ENCODE results near the gene PIK3CD.

Gene PIK3CD

DNA sequence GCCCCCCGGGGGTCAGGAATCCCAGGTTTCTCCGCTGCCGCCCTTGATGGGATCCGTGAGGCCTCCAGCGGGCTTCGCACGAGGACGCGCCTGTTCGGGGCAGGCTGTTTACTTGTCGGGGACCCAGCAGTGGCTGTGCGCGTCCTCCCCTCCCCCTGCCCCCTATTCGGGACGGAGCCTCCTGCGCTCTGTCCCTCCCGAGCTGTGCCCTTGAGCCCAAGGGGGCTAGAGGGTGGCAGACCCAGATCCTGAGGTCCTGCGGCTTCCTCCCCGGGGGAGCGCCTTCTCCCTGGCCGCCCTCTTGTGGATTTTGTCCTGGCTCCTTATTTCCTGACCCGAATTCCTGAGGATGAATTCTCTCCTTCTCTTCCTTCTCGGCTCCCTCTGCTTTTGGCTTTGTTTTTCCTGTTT lies 38.4 kb downstream of the PIK3CD start:
- H3K27me3 ChIP-seq (ENCODE audit: control insufficient read depth, low read length): 0 out of 2 replicates have a peak, but pooled peaks cover 4% of the 10 kb centered on the region
- H3F3A ChIP-seq (ENCODE audit: control insufficient read depth, insufficient read depth): peaks cover 17% of the 10 kb centered on the region
- H3K4me1 ChIP-seq (ENCODE audit: control insufficient read depth, low read length): peaks cover 39% of the 10 kb centered on the region
- no peak overlapping the region for H3K4me2 ChIP-seq (ENCODE audit: low read length)
- no peak overlapping the region for H3K27ac ChIP-seq (ENCODE audit: low read depth, low read length)
- H3K9me3 ChIP-seq (ENCODE audit: control insufficient read depth, insufficient read depth, low read length): no peaks in the 10 kb centered on the region
- H3K9me2 ChIP-seq (replicated peaks; ENCODE audit: control insufficient read depth, low read length): no peaks in the 10 kb centered on the region
- no peak for TF ChIP-seq EZH2phosphoT487 (IDR thresholded peaks at IDR 0.05; ENCODE audit: borderline replicate concordance, low read length)
- TF ChIP-seq, protein P1, sequence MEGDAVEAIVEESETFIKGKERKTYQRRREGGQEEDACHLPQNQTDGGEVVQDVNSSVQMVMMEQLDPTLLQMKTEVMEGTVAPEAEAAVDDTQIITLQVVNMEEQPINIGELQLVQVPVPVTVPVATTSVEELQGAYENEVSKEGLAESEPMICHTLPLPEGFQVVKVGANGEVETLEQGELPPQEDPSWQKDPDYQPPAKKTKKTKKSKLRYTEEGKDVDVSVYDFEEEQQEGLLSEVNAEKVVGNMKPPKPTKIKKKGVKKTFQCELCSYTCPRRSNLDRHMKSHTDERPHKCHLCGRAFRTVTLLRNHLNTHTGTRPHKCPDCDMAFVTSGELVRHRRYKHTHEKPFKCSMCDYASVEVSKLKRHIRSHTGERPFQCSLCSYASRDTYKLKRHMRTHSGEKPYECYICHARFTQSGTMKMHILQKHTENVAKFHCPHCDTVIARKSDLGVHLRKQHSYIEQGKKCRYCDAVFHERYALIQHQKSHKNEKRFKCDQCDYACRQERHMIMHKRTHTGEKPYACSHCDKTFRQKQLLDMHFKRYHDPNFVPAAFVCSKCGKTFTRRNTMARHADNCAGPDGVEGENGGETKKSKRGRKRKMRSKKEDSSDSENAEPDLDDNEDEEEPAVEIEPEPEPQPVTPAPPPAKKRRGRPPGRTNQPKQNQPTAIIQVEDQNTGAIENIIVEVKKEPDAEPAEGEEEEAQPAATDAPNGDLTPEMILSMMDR (IDR thresholded peaks at IDR 0.05; ENCODE audit: low read depth, low read length, poor library complexity, severe bottlenecking): no peak
- H3K4me3 ChIP-seq (ENCODE audit: low read length): no peak overlapping the region
- peaks cover 44% of the 10 kb centered on the region for H3K79me2 ChIP-seq (ENCODE audit: control insufficient read depth, low read length)
- peaks cover 8% of the 10 kb centered on the region; the same call in 1 of the 2 replicates for H3K36me3 ChIP-seq (ENCODE audit: control insufficient read depth, low read length)
- H4K20me1 ChIP-seq (ENCODE audit: control insufficient read depth, insufficient read depth, low read depth, low read length): peaks cover 19% of the 10 kb centered on the region

DNA sequence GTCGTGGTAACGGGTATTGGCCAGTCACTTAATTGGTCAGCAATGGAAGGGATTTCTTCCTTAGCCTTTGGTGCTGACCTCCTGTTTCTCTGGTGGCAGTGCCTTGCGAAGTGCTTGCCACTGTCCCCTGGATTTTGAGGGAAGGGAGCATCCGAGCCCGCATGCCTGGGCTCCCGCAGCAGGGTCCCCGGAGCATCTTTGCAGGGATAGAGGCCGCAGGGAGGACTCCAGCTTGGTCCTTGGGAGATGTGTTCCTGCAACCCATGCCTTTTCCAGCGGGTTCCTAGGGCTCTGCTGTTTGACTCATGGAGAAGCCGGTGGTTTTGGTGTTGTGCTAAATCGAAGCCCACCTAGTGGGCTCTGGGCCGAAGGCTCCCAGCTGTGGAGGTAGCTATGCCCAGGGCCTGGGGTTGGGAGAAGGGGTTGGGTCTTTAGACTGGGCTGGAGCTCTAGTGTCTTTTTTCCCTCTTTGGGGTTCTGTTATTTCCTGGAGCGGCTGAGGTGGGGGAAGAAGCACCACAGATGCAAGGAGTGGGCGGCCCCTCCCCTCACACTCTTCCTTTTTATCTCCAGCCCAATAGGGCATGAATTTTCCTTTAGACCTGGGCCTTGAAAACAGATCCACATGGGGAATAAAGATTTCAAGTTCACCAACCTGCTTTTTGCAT lies 39.0 kb downstream of the PIK3CD start:
- H3K79me2 ChIP-seq (ENCODE audit: control insufficient read depth, low read length): peaks cover 41% of the 10 kb centered on the region
- H3F3A ChIP-seq (ENCODE audit: control insufficient read depth, insufficient read depth): peaks cover 13% of the 10 kb centered on the region
- peaks cover 33% of the 10 kb centered on the region for H3K4me1 ChIP-seq (ENCODE audit: control insufficient read depth, low read length)
- no peak overlapping the region for H3K27ac ChIP-seq (ENCODE audit: low read depth, low read length)
- peaks cover 19% of the 10 kb centered on the region for H4K20me1 ChIP-seq (ENCODE audit: control insufficient read depth, insufficient read depth, low read depth, low read length)
- H3K4me2 ChIP-seq (ENCODE audit: low read length): no peak overlapping the region
- H3K27me3 ChIP-seq (ENCODE audit: control insufficient read depth, low read length): 0 out of 2 replicates have a peak, but pooled peaks cover 4% of the 10 kb centered on the region
- H3K9me2 ChIP-seq (replicated peaks; ENCODE audit: control insufficient read depth, low read length): no peaks in the 10 kb centered on the region
- no peak overlapping the region for H3K4me3 ChIP-seq (ENCODE audit: low read length)
- H3K9me3 ChIP-seq (ENCODE audit: control insufficient read depth, insufficient read depth, low read length): no peaks in the 10 kb centered on the region
- peaks cover 8% of the 10 kb centered on the region; the same call in 1 of the 2 replicates for H3K36me3 ChIP-seq (ENCODE audit: control insufficient read depth, low read length)
- TF ChIP-seq EZH2phosphoT487 (IDR thresholded peaks at IDR 0.05; ENCODE audit: borderline replicate concordance, low read length): no peak

DNA sequence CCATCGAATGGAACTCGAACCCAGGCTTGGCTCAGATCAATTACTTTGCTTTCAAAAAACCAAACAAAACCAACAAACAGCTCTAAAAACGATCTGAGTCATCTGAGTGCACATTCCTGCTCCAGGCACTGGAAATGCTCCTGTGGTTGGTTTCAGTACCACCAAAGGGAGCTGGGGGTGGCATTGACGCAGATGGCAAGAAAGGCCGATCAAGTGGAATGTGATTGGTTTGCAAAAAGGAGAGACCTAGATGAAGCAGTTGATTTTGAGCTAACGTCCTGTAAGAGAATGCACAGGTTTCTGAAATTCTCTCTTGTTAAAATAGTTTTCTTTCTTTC lies 39.5 kb downstream of the PIK3CD start:
- Histone ChIP-seq H3K4me2 (ENCODE audit: low read length) (no peak overlapping the region), H3K9me3 (ENCODE audit: control insufficient read depth, insufficient read depth, low read length) (no peaks in the 10 kb centered on the region), H4K20me1 (ENCODE audit: control insufficient read depth, insufficient read depth, low read depth, low read length) (peaks cover 16% of the 10 kb centered on the region), H3K36me3 (ENCODE audit: control insufficient read depth, low read length) (peaks cover 8% of the 10 kb centered on the region; the same call in 1 of the 2 replicates), H3K27me3 (ENCODE audit: control insufficient read depth, low read length) (0 out of 2 replicates have a peak, but pooled peaks cover 4% of the 10 kb centered on the region), H3K4me1 (ENCODE audit: control insufficient read depth, low read length) (peaks cover 28% of the 10 kb centered on the region), H3K4me3 (ENCODE audit: low read length) (no peak overlapping the region), H3F3A (ENCODE audit: control insufficient read depth, insufficient read depth) (peaks cover 8% of the 10 kb centered on the region), H3K27ac (ENCODE audit: low read depth, low read length) (no peak overlapping the region), H3K79me2 (ENCODE audit: control insufficient read depth, low read length) (peaks cover 36% of the 10 kb centered on the region), H3K9me2 (replicated peaks; ENCODE audit: control insufficient read depth, low read length) (no peaks in the 10 kb centered on the region)
- TF ChIP-seq, protein P1 (IDR thresholded peaks at IDR 0.05; ENCODE audit: low read depth, low read length, poor library complexity, severe bottlenecking): no peak
- no peak for TF ChIP-seq EZH2phosphoT487 (IDR thresholded peaks at IDR 0.05; ENCODE audit: borderline replicate concordance, low read length)

DNA sequence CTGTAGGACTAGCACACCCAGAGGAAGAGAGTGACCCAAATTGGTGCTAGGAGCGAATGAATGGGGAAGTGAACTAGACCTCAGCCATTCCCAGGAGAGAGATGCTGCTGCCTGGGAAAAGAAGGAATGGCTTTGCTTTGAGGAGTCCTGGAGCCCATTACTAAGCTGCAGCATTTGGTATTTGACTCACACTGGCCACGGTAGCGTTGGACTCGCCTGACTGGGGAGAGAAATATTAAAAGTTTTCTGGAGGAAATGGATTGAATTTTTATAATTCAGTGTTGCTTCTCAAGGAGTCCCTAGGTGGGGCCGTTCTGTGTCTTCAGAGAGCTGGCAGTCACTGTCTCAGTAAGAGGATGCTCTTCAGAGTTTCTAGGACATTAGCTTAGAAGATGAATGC lies 40.2 kb downstream of the PIK3CD start:
- Histone ChIP-seq H3F3A (ENCODE audit: control insufficient read depth, insufficient read depth) (peaks cover 3% of the 10 kb centered on the region), H3K9me2 (replicated peaks; ENCODE audit: control insufficient read depth, low read length) (no peaks in the 10 kb centered on the region), H3K27me3 (ENCODE audit: control insufficient read depth, low read length) (0 out of 2 replicates have a peak, but pooled peaks cover 4% of the 10 kb centered on the region), H3K4me2 (ENCODE audit: low read length) (no peak overlapping the region), H3K27ac (ENCODE audit: low read depth, low read length) (no peak overlapping the region), H3K9me3 (ENCODE audit: control insufficient read depth, insufficient read depth, low read length) (no peaks in the 10 kb centered on the region), H3K4me3 (ENCODE audit: low read length) (no peak overlapping the region), H4K20me1 (ENCODE audit: control insufficient read depth, insufficient read depth, low read depth, low read length) (peaks cover 16% of the 10 kb centered on the region), H3K79me2 (ENCODE audit: control insufficient read depth, low read length) (peaks cover 32% of the 10 kb centered on the region), H3K4me1 (ENCODE audit: control insufficient read depth, low read length) (peaks cover 25% of the 10 kb centered on the region), H3K36me3 (ENCODE audit: control insufficient read depth, low read length) (peaks cover 8% of the 10 kb centered on the region; the same call in 1 of the 2 replicates)
- TF ChIP-seq EZH2phosphoT487 (IDR thresholded peaks at IDR 0.05; ENCODE audit: borderline replicate concordance, low read length): no peak
- TF ChIP-seq, protein P1 (IDR thresholded peaks at IDR 0.05; ENCODE audit: low read depth, low read length, poor library complexity, severe bottlenecking): no peak
